HepG2 (cell line): Measurements from ENCODE around the gene GALR2. TPM values are rescaled to one million over a fixed set of nuclear protein-coding genes. Genes with fewer than 3 reads are reported as not detected.

Source experiments
- AGO2 ChIP-seq: fragments of 200-400 bp; formaldehyde crosslinking; optimal IDR thresholded peaks from 2 replicates; pipeline ENCODE3; 2017; ENCODE audit warnings: mild to moderate bottlenecking, low read depth, low read length, moderate library complexity
- AKAP8 ChIP-seq: sonication (generic); formaldehyde crosslinking; IDR thresholded peaks from 2 replicates; pipeline ENCODE4 v1.5.1; 2020; ENCODE audit warnings: mild to moderate bottlenecking, missing genetic modification reagents
- CSRNP1 ChIP-seq: sonication (generic); formaldehyde crosslinking; IDR thresholded peaks from 2 replicates; pipeline ENCODE4 v1.8.1; 2023; ENCODE audit warnings: mild to moderate bottlenecking, missing genetic modification reagents
- FOXO4 ChIP-seq: sonication (generic); formaldehyde crosslinking; conservative IDR thresholded peaks from 2 replicates; pipeline ENCODE4 v1.8.1; 2023; ENCODE audit warnings: missing genetic modification reagents
- GABPA ChIP-seq, 2 experiments: IDR thresholded peaks; 2 replicates each; pipeline ENCODE4 v1.6.1; 2011 to 2016; ENCODE audit warnings: low read depth in 2 of 2, low read length in 1 of 2, missing biosample characterization in 1 of 2, missing genetic modification characterization in 1 of 2
- HNRNPL ChIP-seq: fragments of 200-400 bp; formaldehyde crosslinking; IDR thresholded peaks from 2 replicates; pipeline ENCODE4 v1.6.1; 2017; ENCODE audit warnings: mild to moderate bottlenecking, low read depth, low read length
- KDM2A ChIP-seq: sonication (generic); formaldehyde crosslinking; IDR thresholded peaks from 2 replicates; pipeline ENCODE4 v1.4.0; 2020; ENCODE audit warnings: low read depth, missing genetic modification reagents, borderline replicate concordance
- PBX2 ChIP-seq: IDR thresholded peaks from 2 replicates; pipeline ENCODE4 v1.6.1; 2016; ENCODE audit warnings: control low read depth
- POLR2AphosphoS5 ChIP-seq: IDR thresholded peaks from 2 replicates; pipeline ENCODE4 v1.6.1; 2012; ENCODE audit warnings: low read depth, low read length
- SALL1 ChIP-seq: sonication (generic); formaldehyde crosslinking; IDR thresholded peaks from 2 replicates; pipeline ENCODE4 v1.8.0; 2022; ENCODE audit warnings: mild to moderate bottlenecking, missing genetic modification reagents
- SPEN ChIP-seq: sonication (generic); formaldehyde crosslinking; IDR thresholded peaks from 2 replicates; pipeline ENCODE4 v1.5.1; 2020; ENCODE audit warnings: low read depth, mild to moderate bottlenecking, missing genetic modification reagents
- TFE3 ChIP-seq: IDR thresholded peaks from 2 replicates; pipeline ENCODE4 v1.6.1; 2016
- ZNF326 ChIP-seq: sonication (generic); formaldehyde crosslinking; IDR thresholded peaks from 2 replicates; pipeline ENCODE4 v1.4.0; 2020; ENCODE audit warnings: missing genetic modification reagents, borderline replicate concordance
- ZNF563 ChIP-seq: sonication (generic); formaldehyde crosslinking; IDR thresholded peaks from 2 replicates; pipeline ENCODE4 v1.8.0; 2022; ENCODE audit warnings: mild to moderate bottlenecking, moderate library complexity, missing genetic modification reagents
- ZNF687 ChIP-seq: sonication (generic); formaldehyde crosslinking; IDR thresholded peaks from 2 replicates; pipeline ENCODE4 v1.5.1; 2020; ENCODE audit warnings: mild to moderate bottlenecking, missing genetic modification reagents, moderate library complexity
- ZNF816 ChIP-seq: sonication (generic); formaldehyde crosslinking; IDR thresholded peaks from 2 replicates; pipeline ENCODE4 v1.8.0; 2022; ENCODE audit warnings: missing genetic modification reagents, mild to moderate bottlenecking, borderline replicate concordance
- polyA plus RNA-seq, 8 experiments: library from polyadenylated mRNA; depleted of rRNA in 3 of 8; stranded (reverse) in 7 of 8; unstranded in 1 of 8; fragments of >200 nt; fragmentation: Illumina TruSeq in 4 of 8; extraction: Trizol in 4 of 8; gene quantifications; 2 replicates each; pipeline versions ENCODE4 v1.2.1 to v1.2.3, GENCODE V29; 2011 to 2016; ENCODE audit warnings: low read depth in 4 of 8, missing spikeins in 1 of 8, mixed read lengths in 1 of 8; ENCODE audit not compliant: insufficient read depth in 1 of 8
- total RNA-seq, 5 experiments: library from RNA; depleted of rRNA; stranded (reverse); fragments of >200 nt; fragmentation: Illumina TruSeq; extraction: Trizol; gene quantifications; 2 replicates each; pipeline ENCODE4 v1.2.3, GENCODE V29; 2016; ENCODE audit warnings: low read depth in 1 of 5

GALR2 gene
- total and polyA plus RNA-seq, 2 of the 13 experiments (the other 11 are each of a cell fraction or from before 2014, with no cell fraction given), result 0.48 to 0.58 TPM

- TF ChIP-seq TFE3 (no peak), ZNF687 (peak; percentile 1; the same call in 1 of the 2 replicates), CSRNP1 (CRISPR knock-in tag) (peak; percentile 23; the same call in 1 of the 2 replicates), AKAP8 (CRISPR knock-in tag) (peak; percentile 81), POLR2AphosphoS5 (peak; percentile 31; the same call in 1 of the 2 replicates), HNRNPL (0 out of 2 replicates have a peak, but pooled peaks have one; percentile 22), ZNF326 (CRISPR knock-in tag) (0 out of 2 replicates have a peak, but pooled peaks have one; percentile 33), FOXO4 (0 out of 2 replicates have a peak, but pooled peaks have one; percentile 52), SALL1 (CRISPR knock-in tag) (peak; percentile 17; the same call in 1 of the 2 replicates), PBX2 (CRISPR knock-in tag) (no peak), AGO2 (peak; percentile 94), GABPA (IDR thresholded peaks at IDR 0.05; ENCODE audit: low read depth, low read length) (no peak), GABPA (CRISPR knock-in tag; IDR thresholded peaks at IDR 0.05; ENCODE audit: low read depth) (no peak), ZNF563 (CRISPR knock-in tag) (0 out of 2 replicates have a peak, but pooled peaks have one; percentile 37), KDM2A (CRISPR knock-in tag) (peak; percentile 56; the same call in 1 of the 2 replicates), ZNF816 (0 out of 2 replicates have a peak, but pooled peaks have one; percentile 44), SPEN (CRISPR knock-in tag) (no peak)
Measured at GRCh38 chr17:76081295-76082210, 7.0 kb downstream of the GALR2 start (continued).
